UCSD-AML1 (cell line): ENCODE data around the gene LAIR2.

Source experiments
- DNase-seq: peaks from one replicate; lab custom pipeline; 2025; ENCODE audit not compliant: unreplicated experiment; lab: John Stamatoyannopoulos, UW

The LAIR2 gene

DNA sequence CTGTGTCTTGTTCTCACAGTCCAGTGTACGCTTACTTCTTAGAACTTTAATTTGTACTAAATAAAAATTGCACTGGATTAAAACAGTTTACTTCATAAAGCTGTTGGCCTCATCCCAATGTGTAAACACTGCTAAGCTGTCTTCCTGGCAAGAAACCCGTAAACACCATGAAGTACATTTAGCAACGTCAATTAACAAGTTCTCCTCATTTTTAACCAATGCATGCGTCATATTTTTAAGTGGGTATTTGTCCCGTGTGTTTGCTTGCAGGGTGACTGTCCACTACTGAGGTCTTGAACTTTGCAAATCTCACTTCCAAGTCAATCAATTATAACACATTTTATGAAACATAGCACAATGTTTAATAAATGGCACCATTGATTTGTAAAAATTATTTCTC is 28.2 kb downstream of the LAIR2 start:
- DNase-seq = no peak

DNA sequence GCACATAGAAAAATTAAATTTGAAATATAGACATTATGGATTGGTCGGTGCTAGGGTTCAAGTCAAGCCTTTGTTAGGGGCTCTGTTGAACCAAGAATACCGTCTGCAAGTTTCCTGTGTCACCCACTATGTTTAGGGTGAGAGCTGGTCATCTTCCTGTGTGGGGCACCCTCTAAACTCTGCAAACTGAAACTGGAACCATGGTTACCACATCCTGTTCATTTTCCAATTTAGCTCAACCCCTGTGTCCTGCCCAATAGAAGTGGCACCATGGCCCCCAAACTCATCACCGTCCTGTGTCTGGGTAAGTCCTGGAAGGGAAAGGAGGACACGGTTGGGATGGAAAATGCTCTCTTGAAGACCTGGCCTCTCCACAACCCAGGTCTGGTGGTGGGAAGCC is 29.9 kb downstream of the LAIR2 start:
- DNase-seq = no peak

DNA sequence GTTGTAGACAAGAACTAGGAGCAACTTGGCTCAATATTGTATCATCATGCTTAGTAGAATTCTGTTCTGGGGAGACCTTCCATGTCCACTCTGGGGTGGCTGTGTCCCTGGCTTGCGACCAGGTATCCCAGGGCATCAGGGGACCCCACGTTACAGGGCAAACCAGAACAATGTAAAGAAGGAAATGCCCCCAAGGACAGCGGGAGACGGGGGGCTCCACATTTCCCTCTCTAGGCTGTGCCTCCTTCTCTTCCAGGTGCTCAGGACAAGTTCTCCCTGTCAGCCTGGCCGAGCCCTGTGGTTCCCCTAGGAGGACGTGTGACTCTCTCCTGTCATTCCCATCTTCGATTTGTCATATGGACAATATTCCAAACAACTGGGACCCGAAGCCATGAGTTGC is 30.8 kb downstream of the LAIR2 start:
- DNase-seq = no peak

DNA sequence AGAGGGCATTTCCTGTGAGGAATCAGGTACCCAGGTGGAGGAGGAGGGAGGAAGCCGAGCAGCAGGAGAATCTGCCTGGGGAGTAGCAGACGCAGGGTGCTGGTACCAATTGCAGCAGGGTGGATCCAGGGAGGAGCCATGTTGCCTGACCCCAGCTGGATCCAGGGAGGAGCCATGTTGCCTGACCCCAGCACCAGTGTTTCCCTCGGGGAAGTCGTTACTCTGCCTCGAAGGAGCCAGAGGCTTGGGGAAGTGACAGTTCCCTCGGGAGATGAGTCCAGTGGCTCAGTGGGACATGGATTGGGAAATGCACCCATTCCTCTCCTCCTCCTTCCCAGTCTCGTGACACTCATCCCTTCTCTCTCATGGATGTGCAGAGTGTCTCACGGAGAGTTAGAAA is 31.5 kb downstream of the LAIR2 start:
- DNase-seq = no peak

- DNase-seq = no peak
These were observed 33.0 kb downstream of the LAIR2 start for GRCh38 chr19:54535601-54536000.

GRCh38 chr19:54536956-54537355 is 34.3 kb downstream of the LAIR2 start:
- DNase-seq = no peak

- DNase-seq = no peak
These were observed 39.1 kb downstream of the LAIR2 start for GRCh38 chr19:54541712-54542111.

- no peak for DNase-seq
These were observed 46.2 kb downstream of the LAIR2 start for GRCh38 chr19:54548806-54549205.

GRCh38 chr19:54549224-54549623 is 46.6 kb downstream of the LAIR2 start:
- no peak for DNase-seq

DNA sequence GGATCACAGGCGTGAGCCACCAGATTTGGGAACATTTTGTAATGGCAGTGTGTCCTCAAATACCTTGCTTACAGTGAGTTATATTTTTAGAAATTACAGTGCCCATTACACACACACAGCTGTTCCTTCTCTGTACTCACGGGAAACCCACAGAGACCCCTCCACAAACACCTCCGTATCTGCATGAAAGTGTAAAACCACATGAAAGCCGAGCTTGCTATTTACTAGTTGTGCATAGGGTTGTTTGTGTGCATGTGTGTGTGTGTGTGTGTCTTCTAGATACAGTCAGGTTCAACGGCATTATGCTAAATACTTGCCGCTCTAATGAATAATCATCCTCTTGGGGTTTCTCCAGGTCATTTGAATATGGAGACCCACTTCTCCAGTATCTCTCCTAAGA is 48.7 kb downstream of the LAIR2 start:
- DNase-seq = no peak

DNA sequence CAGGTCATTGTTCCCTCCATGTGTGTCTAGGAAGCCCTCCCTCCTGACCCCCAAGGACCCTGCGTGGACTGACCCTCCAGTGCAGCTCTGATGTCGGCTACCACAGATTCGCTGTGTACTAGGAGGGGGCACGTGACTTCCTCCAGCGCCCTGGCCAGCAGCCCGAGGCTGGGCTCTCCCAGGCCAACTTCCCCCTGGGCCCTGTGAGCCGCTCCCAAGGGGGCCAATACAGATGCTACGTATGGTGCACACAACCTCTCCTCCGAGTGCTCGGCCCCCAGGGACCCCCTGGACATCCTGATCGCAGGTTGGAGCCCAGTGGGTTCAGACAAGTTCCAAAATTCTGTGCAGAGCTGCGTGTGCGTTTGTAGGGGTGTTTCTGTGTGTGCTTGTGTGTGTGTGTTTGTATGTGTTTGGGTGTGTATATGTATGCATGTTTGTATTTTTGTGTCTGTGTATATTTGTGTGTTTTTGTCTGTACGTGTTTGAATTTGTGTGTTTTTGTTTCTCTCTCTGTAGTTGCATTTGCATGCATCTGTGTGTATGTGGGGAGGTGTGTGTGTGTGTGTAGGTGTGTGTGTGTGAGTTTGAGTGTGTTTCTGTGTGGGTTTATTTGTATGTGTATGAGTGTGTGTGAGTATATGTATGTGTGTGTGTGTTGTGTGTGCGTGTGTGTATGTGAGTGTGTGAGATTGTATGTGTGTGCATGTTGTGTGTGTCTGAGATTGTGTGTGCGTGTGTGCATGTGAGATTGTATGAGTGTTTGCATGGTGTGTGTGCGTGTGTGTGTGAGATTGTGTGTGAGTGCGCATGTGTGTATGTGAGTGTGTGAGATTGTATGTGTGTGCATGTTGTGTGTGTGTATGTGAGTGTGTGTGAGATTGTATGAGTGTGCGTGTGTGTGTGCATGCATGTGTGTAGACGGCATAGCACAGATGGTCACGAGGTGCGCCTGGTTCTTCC is 49.6 kb downstream of the LAIR2 start:
- no peak for DNase-seq

GRCh38 chr19:54552913-54553310 is 50.3 kb downstream of the LAIR2 start:
- DNase-seq = no peak

- no peak for DNase-seq
These were observed 51.4 kb downstream of the LAIR2 start for GRCh38 chr19:54554006-54554405.

DNA sequence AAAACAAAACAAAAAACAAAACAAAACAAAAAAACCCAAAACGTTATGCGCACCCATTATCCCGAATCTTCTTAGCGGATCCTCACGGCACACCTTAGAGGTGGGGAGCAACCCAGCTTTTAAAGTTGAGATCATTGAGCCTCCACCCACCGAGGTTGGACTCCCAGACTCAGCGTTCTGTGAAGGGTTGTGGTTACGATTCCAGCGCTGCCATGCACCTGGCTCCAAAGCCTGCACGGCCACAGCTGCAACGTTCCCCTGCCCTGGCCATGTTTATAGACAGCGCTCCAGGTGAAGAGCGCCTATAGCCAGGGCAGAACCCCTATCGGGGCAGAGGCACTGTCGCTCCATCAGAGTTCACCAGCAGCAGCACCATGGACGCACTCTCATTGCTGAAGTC is 52.3 kb downstream of the LAIR2 start:
- DNase-seq = no peak

- DNase-seq = no peak
These were observed 53.6 kb downstream of the LAIR2 start for GRCh38 chr19:54556194-54556593.

GRCh38 chr19:54558339-54558738 is 55.7 kb downstream of the LAIR2 start:
- DNase-seq = no peak
